Stimulated activated naive CD4-positive, alpha-beta T cell treated with Interleukin-2 at 50 U/mL for 16 hours (primary cell): ENCODE measurements around the gene KIF5C.
"Not testable (repeated sequence)": the region's sequence is repeated elsewhere in the genome, so short reads cannot be mapped to it uniquely, and the experiment has no call there.

Source experiments
- DNase-seq: peaks from one replicate; lab custom pipeline; 2025; lab: John Stamatoyannopoulos, UW

Gene KIF5C

GRCh38 chr2:148965623-148966437 lies 90.8 kb downstream of the KIF5C start:
- no peak for DNase-seq

GRCh38 chr2:148966438-148966758 lies 91.4 kb downstream of the KIF5C start:
- DNase-seq, result no peak

- DNase-seq, result no peak
These were observed 92.0 kb downstream of the KIF5C start for GRCh38 chr2:148967056-148967455.

GRCh38 chr2:148967578-148967977 lies 92.6 kb downstream of the KIF5C start:
- no peak for DNase-seq

GRCh38 chr2:148968301-148968700 lies 93.3 kb downstream of the KIF5C start:
- DNase-seq, result no peak

- DNase-seq, result no peak
These were observed 93.8 kb downstream of the KIF5C start for GRCh38 chr2:148968776-148969319.

- no peak for DNase-seq
These were observed 94.6 kb downstream of the KIF5C start for GRCh38 chr2:148969659-148970061.

GRCh38 chr2:148970385-148970784 lies 95.4 kb downstream of the KIF5C start:
- no peak for DNase-seq

- DNase-seq, result no peak
These were observed 96.5 kb downstream of the KIF5C start for GRCh38 chr2:148971547-148971946.

- DNase-seq, result no peak
These were observed 99.1 kb downstream of the KIF5C start for GRCh38 chr2:148974095-148974494.

- no peak for DNase-seq
These were observed 103.1 kb downstream of the KIF5C start for GRCh38 chr2:148978026-148978685.

GRCh38 chr2:148978706-148979105 lies 103.7 kb downstream of the KIF5C start:
- no peak for DNase-seq

GRCh38 chr2:148979164-148979918 lies 104.3 kb downstream of the KIF5C start:
- DNase-seq, result no peak

- no peak for DNase-seq
These were observed 104.9 kb downstream of the KIF5C start for GRCh38 chr2:148979919-148980277.

- not testable (repeated sequence) for DNase-seq
These were observed 105.5 kb downstream of the KIF5C start for GRCh38 chr2:148980496-148980895.

GRCh38 chr2:148981324-148981723 lies 106.3 kb downstream of the KIF5C start:
- DNase-seq, result no peak

GRCh38 chr2:148981781-148982180 lies 106.8 kb downstream of the KIF5C start:
- no peak for DNase-seq

GRCh38 chr2:148982282-148982681 lies 107.3 kb downstream of the KIF5C start:
- no peak for DNase-seq

GRCh38 chr2:148983896-148984295 lies 108.9 kb downstream of the KIF5C start:
- no peak for DNase-seq

GRCh38 chr2:148984449-148984848 lies 109.4 kb downstream of the KIF5C start:
- no peak for DNase-seq

GRCh38 chr2:148987286-148987685 lies 112.3 kb downstream of the KIF5C start:
- no peak for DNase-seq

GRCh38 chr2:148988337-148988736 lies 113.3 kb downstream of the KIF5C start:
- no peak for DNase-seq
